ENCODE data around the gene TENT4B. TPM values are rescaled to one million over a fixed set of nuclear protein-coding genes. Genes with fewer than 3 reads are reported as not detected.

Gene TENT4B
- total RNA-seq, 2 donors from 2014 or later = 12.8 to 14.1 TPM

- Histone ChIP-seq H3K4me3 (ENCODE audit: low read length) (no peak overlapping the region), H3K4me1 (ENCODE audit: control insufficient read depth, insufficient read depth, low read length) (no peaks in the 10 kb centered on the region), H3K36me3 (ENCODE audit: control insufficient read depth, insufficient read depth, low read length) (no peaks in the 10 kb centered on the region), H3K9me3 (ENCODE audit: control insufficient read depth, low read length) (no peaks in the 10 kb centered on the region), H3K27ac (ENCODE audit: low read depth, low read length) (no peak overlapping the region), H3K27me3 (ENCODE audit: control insufficient read depth, insufficient read depth, low read length, poor library complexity, severe bottlenecking) (no peaks in the 10 kb centered on the region), H3K9ac (ENCODE audit: extremely low read depth, low read length, poor library complexity, severe bottlenecking) (no peak overlapping the region)
- H3K27me3 Mint-ChIP-seq (ENCODE audit: insufficient read depth) = no peaks in the 10 kb centered on the region
- no peaks in the 10 kb centered on the region for H3K36me3 Mint-ChIP-seq (ENCODE audit: low read depth)
- TF ChIP-seq, protein P1, sequence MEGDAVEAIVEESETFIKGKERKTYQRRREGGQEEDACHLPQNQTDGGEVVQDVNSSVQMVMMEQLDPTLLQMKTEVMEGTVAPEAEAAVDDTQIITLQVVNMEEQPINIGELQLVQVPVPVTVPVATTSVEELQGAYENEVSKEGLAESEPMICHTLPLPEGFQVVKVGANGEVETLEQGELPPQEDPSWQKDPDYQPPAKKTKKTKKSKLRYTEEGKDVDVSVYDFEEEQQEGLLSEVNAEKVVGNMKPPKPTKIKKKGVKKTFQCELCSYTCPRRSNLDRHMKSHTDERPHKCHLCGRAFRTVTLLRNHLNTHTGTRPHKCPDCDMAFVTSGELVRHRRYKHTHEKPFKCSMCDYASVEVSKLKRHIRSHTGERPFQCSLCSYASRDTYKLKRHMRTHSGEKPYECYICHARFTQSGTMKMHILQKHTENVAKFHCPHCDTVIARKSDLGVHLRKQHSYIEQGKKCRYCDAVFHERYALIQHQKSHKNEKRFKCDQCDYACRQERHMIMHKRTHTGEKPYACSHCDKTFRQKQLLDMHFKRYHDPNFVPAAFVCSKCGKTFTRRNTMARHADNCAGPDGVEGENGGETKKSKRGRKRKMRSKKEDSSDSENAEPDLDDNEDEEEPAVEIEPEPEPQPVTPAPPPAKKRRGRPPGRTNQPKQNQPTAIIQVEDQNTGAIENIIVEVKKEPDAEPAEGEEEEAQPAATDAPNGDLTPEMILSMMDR (conservative IDR thresholded peaks at IDR 0.05) = no peak
- peaks cover 4% of the 10 kb centered on the region for H3K4me1 Mint-ChIP-seq
- H3K4me3 Mint-ChIP-seq = no peak overlapping the region
- WGBS, 2 experiments (ENCODE audit: insufficient coverage in 1 of 2, insufficient read length in 1 of 2) = 73 to 90% methylated on average over 2 to 8 of the region's 8 CpGs
- no peaks in the 10 kb centered on the region for H3K9me3 Mint-ChIP-seq
- DNase-seq = peak; percentile 65
- peak overlapping the region; percentile 19 for H3K27ac Mint-ChIP-seq
Measured at GRCh38 chr16:50114357-50115129, 38.6 kb upstream of the TENT4B start.

GRCh38 chr16:50120711-50121110 is 32.4 kb upstream of the TENT4B start:
- DNase-seq = no peak
- Mint-ChIP-seq H3K27me3 (ENCODE audit: insufficient read depth) (no peaks in the 10 kb centered on the region), H3K36me3 (ENCODE audit: low read depth) (no peaks in the 10 kb centered on the region), H3K4me1 (peaks cover 6% of the 10 kb centered on the region), H3K9me3 (no peaks in the 10 kb centered on the region), H3K27ac (no peak overlapping the region), H3K4me3 (no peak overlapping the region)
- TF ChIP-seq, protein P1 (conservative IDR thresholded peaks at IDR 0.05) = no peak
- Histone ChIP-seq H3K4me1 (ENCODE audit: control insufficient read depth, insufficient read depth, low read length) (no peaks in the 10 kb centered on the region), H3K4me3 (ENCODE audit: low read length) (no peak overlapping the region), H3K27me3 (ENCODE audit: control insufficient read depth, insufficient read depth, low read length, poor library complexity, severe bottlenecking) (no peaks in the 10 kb centered on the region), H3K36me3 (ENCODE audit: control insufficient read depth, insufficient read depth, low read length) (no peaks in the 10 kb centered on the region), H3K9ac (ENCODE audit: extremely low read depth, low read length, poor library complexity, severe bottlenecking) (no peak overlapping the region), H3K9me3 (ENCODE audit: control insufficient read depth, low read length) (no peaks in the 10 kb centered on the region), H3K27ac (ENCODE audit: low read depth, low read length) (no peak overlapping the region)

DNA sequence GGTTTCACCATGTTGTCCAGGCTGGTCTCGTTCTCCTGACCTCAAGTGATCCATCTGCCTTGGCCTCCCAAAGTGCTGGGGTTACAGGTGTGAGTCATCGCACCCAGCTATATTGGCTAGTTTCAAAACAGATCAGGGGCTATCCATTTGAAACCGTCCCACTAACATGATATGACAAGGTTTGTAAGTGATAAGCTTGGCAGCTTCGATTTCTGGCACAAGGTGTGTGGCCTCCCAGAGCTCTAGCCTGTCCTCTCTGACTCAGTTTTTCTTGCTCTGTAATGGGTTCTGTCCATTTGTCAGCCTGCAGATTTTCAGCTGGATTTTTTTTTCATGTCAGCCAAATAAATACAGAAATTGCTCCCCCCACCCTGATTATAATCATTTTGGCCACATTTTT is 31.8 kb upstream of the TENT4B start:
- Mint-ChIP-seq H3K4me1 (peaks cover 6% of the 10 kb centered on the region), H3K27me3 (ENCODE audit: insufficient read depth) (no peaks in the 10 kb centered on the region), H3K9me3 (no peaks in the 10 kb centered on the region), H3K36me3 (ENCODE audit: low read depth) (no peaks in the 10 kb centered on the region), H3K27ac (no peak overlapping the region), H3K4me3 (no peak overlapping the region)
- 85 to 97% methylated on average over 4 of the region's 4 CpGs for WGBS, 2 experiments (ENCODE audit: insufficient coverage in 1 of 2, insufficient read length in 1 of 2)
- no peaks in the 10 kb centered on the region for H3K27me3 ChIP-seq (ENCODE audit: control insufficient read depth, insufficient read depth, low read length, poor library complexity, severe bottlenecking)
- no peak for DNase-seq
- TF ChIP-seq, protein P1 (conservative IDR thresholded peaks at IDR 0.05) = no peak
- no peak overlapping the region for H3K4me3 ChIP-seq (ENCODE audit: low read length)
- no peaks in the 10 kb centered on the region for H3K36me3 ChIP-seq (ENCODE audit: control insufficient read depth, insufficient read depth, low read length)
- H3K4me1 ChIP-seq (ENCODE audit: control insufficient read depth, insufficient read depth, low read length) = no peaks in the 10 kb centered on the region
- no peak overlapping the region for H3K9ac ChIP-seq (ENCODE audit: extremely low read depth, low read length, poor library complexity, severe bottlenecking)
- no peak overlapping the region for H3K27ac ChIP-seq (ENCODE audit: low read depth, low read length)
- no peaks in the 10 kb centered on the region for H3K9me3 ChIP-seq (ENCODE audit: control insufficient read depth, low read length)
